DMS153 (cell line): ENCODE measurements around the gene TEX28.
A peak's percentile ranks its signal among the peaks of the same experiment; 100 is the strongest.
"Not testable (repeated sequence)": the region's sequence is repeated elsewhere in the genome, so short reads cannot be mapped to it uniquely, and the experiment has no call there.

Experiments used
- DNase-seq: peaks from one replicate; lab custom pipeline; 2025; lab: John Stamatoyannopoulos, UW

The TEX28 gene, protein sequence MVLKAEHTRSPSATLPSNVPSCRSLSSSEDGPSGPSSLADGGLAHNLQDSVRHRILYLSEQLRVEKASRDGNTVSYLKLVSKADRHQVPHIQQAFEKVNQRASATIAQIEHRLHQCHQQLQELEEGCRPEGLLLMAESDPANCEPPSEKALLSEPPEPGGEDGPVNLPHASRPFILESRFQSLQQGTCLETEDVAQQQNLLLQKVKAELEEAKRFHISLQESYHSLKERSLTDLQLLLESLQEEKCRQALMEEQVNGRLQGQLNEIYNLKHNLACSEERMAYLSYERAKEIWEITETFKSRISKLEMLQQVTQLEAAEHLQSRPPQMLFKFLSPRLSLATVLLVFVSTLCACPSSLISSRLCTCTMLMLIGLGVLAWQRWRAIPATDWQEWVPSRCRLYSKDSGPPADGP

GRCh38 chrX:154294791-154295574 lies at the start of gene TEX28:
Gene TEX28, minus strand, starts transcription at chrX:154295124. Its CDS starts 3,007 bp downstream, at chrX:154292117.
- no peak for DNase-seq

DNA sequence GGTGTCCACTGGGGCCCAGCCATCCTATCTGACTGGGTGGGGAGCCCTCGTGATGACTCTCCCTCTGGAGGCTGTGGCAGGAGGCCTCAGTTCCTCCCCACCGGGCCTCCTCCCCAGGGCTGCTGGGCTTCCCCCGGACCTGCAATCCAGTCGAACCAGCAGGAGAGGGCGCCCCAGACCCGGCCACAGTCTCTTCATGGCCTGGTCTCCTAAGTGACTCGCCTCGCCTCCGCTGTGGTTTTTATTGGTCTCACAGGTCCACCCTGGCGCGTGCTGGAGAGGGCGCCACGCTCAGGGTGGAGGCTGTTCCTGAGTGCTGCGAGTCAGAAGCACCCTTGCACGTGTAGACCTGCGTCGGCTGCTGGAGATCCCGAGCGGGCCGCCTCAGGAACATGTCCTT lies 48.7 kb upstream of the TEX28 start:
- not testable (repeated sequence) for DNase-seq

- not testable (repeated sequence) for DNase-seq
These were observed 48.1 kb upstream of the TEX28 start for GRCh38 chrX:154343063-154343462.

- not testable (repeated sequence) for DNase-seq
These were observed 46.7 kb upstream of the TEX28 start for GRCh38 chrX:154341399-154342298.

DNA sequence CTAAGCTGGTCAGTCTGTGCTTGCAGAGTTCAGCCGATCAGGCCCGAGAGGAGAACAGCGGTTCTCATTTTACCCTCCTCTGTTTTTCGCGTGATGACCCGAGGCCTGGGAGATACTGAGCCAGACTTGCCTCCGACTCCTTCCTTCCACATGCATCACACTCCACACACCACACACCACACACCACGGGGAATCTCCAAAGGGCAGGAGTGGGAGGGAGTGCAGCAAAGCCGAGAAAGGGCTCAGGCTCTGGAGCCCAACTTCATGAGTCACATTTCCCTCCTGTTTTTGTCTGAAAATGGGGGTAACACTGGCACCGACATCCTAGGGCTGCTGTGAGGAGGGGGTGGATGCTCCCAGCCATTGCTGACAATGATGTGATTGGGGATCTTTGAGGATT lies 39.6 kb upstream of the TEX28 start:
- no peak for DNase-seq

GRCh38 chrX:154333837-154334271 lies 38.9 kb upstream of the TEX28 start:
- no peak for DNase-seq

GRCh38 chrX:154333116-154333515 lies 38.2 kb upstream of the TEX28 start:
- DNase-seq, result no peak

DNA sequence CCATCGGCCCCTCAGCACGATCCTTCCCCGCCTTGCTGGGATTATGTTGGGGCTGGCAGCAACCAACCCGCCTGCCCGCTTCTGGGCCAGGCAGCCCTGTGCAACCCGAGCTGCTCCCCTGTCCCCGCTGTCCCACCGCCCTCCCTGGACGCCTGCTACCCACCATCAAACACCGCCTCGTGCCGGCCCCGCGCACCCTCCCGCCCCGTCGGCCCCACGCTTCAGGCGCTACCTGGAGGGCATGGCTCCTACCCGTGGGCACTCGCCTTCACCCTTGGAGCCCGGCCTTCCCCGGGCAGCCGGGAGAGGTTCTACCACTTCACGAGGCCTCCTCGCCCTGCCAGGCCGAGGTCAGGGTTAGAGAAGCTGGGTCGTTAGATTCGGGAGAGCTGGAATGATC lies 37.6 kb upstream of the TEX28 start:
- no peak for DNase-seq

- peak; percentile 79 for DNase-seq
These were observed 34.4 kb upstream of the TEX28 start for GRCh38 chrX:154329294-154329693.

DNA sequence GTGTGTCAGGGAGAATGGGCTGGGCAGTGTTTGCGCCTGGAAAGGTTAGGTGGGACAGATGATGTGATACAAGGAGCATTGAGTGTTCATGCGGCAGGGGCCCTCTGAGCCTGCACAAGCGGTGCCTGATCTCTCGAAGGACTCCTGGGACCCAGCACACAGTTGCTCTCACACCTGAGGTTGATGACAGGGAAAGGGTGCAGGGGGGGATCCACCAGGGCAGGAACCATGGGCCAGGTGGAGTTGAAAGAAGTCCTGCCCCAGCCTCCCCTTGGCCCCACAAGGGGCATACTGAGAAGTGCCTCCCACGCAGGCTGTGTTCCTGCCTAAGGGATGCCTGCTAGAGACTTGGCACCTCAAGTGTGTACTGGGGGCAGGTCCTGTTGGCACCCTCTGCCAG lies 33.7 kb upstream of the TEX28 start:
- no peak for DNase-seq

- no peak for DNase-seq
These were observed 32.3 kb upstream of the TEX28 start for GRCh38 chrX:154327038-154327820.

- DNase-seq, result no peak
These were observed 30.6 kb upstream of the TEX28 start for GRCh38 chrX:154325541-154325940.

DNA sequence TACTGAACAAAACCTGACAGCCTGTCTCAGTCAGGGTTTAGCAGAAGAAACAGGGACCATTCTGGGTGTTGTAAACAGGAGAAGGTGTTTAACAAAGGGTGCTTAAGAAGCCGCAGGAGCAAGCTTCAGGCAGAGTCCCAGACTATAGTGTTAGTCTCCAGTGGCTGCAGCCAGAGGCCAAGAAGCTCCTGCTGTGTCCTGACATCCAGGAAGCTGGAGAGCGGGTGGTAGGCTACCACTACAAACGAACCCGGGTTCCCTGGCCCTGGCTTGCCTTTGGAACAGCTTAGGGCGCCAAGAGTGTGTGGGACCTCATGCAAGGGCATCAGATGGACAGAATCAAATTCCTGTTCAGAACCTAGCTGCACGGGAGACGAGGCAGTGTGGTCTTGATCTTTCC lies 28.6 kb upstream of the TEX28 start:
- no peak for DNase-seq

DNA sequence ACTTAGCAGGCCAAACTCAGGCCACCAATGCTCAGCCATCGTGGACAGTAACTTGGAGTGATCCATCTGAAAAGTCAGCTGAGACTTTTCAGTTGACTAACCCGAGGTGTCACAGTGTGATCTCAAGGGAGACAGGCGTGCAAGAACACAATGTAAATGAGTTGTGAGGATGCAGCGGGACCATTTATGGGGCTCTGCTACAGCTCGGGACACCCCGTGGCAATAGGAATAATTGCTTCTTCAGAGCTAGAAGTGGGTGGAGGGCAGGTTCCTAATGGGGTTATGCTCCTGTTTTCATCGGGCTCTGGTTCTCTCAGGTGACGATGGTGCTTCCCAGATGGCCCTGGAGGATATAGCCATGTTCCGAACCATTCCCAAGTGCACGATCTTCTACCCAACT lies 28.0 kb upstream of the TEX28 start:
- DNase-seq, result no peak

GRCh38 chrX:154321594-154321993 lies 26.7 kb upstream of the TEX28 start:
- no peak for DNase-seq

- no peak for DNase-seq
These were observed 26.2 kb upstream of the TEX28 start for GRCh38 chrX:154321152-154321551.

DNA sequence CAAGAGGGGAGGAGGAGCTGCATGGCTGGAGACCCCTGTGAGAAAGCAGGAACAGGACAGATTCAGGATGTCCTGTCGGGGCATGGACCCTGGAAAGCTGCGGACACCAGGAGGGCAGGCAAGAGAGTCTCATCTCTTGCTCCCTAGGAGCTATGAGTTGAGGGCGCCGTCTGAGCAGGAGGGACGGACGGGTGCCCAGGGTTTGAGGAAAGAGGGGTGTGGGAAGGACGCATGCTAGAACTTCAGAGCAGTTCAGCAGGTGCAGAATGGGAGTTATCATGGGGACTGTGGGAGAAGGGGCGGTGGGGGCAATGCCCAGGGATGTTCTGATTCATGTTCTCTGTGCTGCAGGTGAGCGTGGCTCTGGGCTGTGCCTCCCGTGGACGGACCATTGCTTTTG lies 25.5 kb upstream of the TEX28 start:
- DNase-seq, result no peak

- DNase-seq, result no peak
These were observed 22.6 kb upstream of the TEX28 start for GRCh38 chrX:154317391-154317995.

GRCh38 chrX:154315416-154315815 lies 20.5 kb upstream of the TEX28 start:
- DNase-seq, result no peak

DNA sequence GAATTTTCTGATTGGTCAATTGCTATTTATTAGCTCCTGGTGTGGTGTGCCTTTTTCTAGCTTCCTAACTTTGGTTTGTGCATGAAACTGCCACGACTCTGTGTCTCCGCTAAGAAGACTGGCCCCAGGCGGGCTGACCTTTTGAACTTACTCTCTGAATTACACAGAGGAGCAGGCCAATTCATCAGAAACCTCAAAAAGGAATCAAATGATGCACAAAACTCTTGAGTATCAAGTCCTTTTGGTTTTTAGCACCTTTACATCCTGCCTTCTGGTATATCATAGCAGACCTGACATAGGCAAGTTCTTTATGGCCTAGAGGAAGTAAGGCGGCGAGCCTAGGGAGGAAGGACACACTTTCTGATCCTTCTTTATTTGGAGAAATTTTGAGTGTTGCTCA lies 18.2 kb upstream of the TEX28 start:
- DNase-seq, result no peak

DNA sequence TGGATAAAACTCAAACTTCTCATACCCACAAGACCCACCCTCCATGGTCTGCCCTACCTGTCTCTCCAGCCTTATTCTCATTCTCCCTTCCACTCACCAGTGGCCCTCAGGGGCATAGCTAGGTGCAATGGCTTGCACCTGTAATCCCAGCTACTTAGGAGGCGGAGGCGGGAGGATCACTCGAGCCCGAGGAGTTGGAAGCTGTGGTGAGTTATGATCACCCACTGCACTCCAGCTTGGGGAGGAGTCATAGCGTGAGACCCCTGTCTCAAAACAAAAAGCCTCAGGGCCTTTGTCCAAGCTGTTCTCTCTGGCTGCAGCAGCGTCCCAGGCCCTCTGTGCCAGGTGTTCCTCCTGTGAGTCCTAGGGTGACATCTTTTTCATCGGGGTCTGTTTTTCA lies 17.2 kb upstream of the TEX28 start:
- no peak for DNase-seq
